ENCODE data around the gene GET4.

DNA sequence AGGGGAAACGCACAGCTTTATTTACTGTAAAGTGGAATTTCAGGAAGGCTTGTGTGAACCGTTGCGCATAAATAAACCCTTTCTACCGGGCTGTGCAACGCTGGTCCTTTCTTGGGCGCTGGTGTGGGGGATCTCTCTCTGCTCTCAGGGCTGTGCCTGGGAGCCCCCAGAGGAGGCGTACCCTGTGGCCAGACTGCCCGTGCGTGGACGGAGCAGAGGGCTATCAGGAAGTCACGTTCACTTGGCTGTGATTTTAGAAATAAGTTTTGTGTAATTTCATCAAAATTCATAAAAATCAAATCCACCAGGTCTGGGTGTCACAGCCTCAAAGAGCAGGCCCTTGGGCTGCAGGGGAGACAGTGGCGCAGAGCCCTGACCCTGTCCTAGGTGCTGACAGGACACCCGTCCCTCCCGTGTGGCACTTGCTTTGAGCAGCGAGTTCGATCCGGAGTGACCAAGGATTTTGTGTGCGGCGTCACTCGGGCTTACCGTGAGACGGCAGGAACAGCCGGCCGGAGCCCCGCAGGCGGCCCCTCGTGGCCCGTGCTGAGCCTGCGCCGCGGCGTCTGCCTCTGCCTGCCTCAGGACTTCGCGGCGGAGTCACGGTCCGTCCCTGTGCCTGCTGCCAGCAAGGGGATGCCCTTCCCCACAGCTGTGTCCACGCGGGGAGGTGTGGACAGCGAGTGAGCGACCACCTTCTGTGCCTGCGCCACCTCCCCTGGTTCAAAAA is 20.2 kb downstream of the GET4 start:
- TF ChIP-seq, protein P1, sequence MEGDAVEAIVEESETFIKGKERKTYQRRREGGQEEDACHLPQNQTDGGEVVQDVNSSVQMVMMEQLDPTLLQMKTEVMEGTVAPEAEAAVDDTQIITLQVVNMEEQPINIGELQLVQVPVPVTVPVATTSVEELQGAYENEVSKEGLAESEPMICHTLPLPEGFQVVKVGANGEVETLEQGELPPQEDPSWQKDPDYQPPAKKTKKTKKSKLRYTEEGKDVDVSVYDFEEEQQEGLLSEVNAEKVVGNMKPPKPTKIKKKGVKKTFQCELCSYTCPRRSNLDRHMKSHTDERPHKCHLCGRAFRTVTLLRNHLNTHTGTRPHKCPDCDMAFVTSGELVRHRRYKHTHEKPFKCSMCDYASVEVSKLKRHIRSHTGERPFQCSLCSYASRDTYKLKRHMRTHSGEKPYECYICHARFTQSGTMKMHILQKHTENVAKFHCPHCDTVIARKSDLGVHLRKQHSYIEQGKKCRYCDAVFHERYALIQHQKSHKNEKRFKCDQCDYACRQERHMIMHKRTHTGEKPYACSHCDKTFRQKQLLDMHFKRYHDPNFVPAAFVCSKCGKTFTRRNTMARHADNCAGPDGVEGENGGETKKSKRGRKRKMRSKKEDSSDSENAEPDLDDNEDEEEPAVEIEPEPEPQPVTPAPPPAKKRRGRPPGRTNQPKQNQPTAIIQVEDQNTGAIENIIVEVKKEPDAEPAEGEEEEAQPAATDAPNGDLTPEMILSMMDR (IDR thresholded peaks at IDR 0.05): no peak
- no peak for TF ChIP-seq EP300 (IDR thresholded peaks at IDR 0.05)
